Ishikawa (cell line): ENCODE measurements around the gene KLHL26.

Source experiments
- TAF1 ChIP-seq: IDR thresholded peaks from 2 replicates; pipeline ENCODE4 v1.6.1; 2012; ENCODE audit warnings: low read depth, mild to moderate bottlenecking
- YY1 ChIP-seq: IDR thresholded peaks from 2 replicates; pipeline ENCODE4 v1.6.1; 2012; ENCODE audit warnings: low read depth
- TF ChIP-seq, protein P1 (sequence below): IDR thresholded peaks from 2 replicates; pipeline ENCODE4 v1.6.1; 2012; ENCODE audit warnings: low read depth, mild to moderate bottlenecking

DNA sequence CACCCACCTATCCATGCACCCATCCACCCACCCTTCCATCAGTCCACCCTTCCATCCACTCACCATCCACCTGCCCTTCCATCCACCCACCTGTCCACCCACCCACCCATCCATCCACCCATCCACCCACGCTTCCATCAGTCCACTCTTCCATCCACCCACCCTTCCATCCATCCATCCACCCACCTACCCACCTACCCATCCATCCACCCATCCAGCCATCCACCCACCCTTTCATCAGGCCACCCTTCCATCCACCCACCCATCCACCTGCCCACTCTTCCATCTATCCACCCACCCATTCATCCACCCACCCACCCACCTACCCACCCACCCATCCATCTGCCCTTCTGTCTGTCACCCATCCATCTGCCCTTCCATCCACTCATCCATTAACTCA is 17.0 kb downstream of the KLHL26 start:
- TF ChIP-seq YY1 (no peak), TAF1 (no peak)
- TF ChIP-seq, protein P1, sequence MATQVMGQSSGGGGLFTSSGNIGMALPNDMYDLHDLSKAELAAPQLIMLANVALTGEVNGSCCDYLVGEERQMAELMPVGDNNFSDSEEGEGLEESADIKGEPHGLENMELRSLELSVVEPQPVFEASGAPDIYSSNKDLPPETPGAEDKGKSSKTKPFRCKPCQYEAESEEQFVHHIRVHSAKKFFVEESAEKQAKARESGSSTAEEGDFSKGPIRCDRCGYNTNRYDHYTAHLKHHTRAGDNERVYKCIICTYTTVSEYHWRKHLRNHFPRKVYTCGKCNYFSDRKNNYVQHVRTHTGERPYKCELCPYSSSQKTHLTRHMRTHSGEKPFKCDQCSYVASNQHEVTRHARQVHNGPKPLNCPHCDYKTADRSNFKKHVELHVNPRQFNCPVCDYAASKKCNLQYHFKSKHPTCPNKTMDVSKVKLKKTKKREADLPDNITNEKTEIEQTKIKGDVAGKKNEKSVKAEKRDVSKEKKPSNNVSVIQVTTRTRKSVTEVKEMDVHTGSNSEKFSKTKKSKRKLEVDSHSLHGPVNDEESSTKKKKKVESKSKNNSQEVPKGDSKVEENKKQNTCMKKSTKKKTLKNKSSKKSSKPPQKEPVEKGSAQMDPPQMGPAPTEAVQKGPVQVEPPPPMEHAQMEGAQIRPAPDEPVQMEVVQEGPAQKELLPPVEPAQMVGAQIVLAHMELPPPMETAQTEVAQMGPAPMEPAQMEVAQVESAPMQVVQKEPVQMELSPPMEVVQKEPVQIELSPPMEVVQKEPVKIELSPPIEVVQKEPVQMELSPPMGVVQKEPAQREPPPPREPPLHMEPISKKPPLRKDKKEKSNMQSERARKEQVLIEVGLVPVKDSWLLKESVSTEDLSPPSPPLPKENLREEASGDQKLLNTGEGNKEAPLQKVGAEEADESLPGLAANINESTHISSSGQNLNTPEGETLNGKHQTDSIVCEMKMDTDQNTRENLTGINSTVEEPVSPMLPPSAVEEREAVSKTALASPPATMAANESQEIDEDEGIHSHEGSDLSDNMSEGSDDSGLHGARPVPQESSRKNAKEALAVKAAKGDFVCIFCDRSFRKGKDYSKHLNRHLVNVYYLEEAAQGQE, result no peak
